ENCODE measurements around the gene MAPRE2.

- TF ChIP-seq MXI1 (conservative IDR thresholded peaks at IDR 0.05; ENCODE audit: poor library complexity, severe bottlenecking) (no peak), CTCF (IDR thresholded peaks at IDR 0.05; ENCODE audit: poor library complexity, severe bottlenecking) (peak; percentile 86), RAD21 (conservative IDR thresholded peaks at IDR 0.05) (peak; percentile 93), POLR2AphosphoS5 (IDR thresholded peaks at IDR 0.05) (no peak), EP300 (conservative IDR thresholded peaks at IDR 0.05; ENCODE audit: poor library complexity, severe bottlenecking) (no peak), EZH2 (IDR thresholded peaks at IDR 0.05; ENCODE audit: borderline replicate concordance, insufficient read depth, low read length, poor library complexity, severe bottlenecking) (no peak), REST (IDR thresholded peaks at IDR 0.05; ENCODE audit: borderline replicate concordance) (no peak), TAF1 (IDR thresholded peaks at IDR 0.05; ENCODE audit: low read depth) (no peak)
Observed at GRCh38 chr18:35005963-35006577, 35.1 kb upstream of the MAPRE2 start.
